GM15510 (cell line): ENCODE measurements around the gene ZBTB4.

Source experiments
- POLR2A ChIP-seq: IDR thresholded peaks from 3 replicates; pipeline ENCODE4 v1.6.1; 2011; ENCODE audit warnings: borderline replicate concordance; ENCODE audit not compliant: insufficient read length; ENCODE audit errors: extremely low read depth

The ZBTB4 gene

GRCh38 chr17:7464081-7464480, 15.3 kb downstream of the ZBTB4 start:
- no peak for TF ChIP-seq POLR2A

- TF ChIP-seq POLR2A, result no peak
These were observed 16.0 kb downstream of the ZBTB4 start for GRCh38 chr17:7463372-7463846.

GRCh38 chr17:7462474-7463371, 16.7 kb downstream of the ZBTB4 start:
- no peak for TF ChIP-seq POLR2A

DNA sequence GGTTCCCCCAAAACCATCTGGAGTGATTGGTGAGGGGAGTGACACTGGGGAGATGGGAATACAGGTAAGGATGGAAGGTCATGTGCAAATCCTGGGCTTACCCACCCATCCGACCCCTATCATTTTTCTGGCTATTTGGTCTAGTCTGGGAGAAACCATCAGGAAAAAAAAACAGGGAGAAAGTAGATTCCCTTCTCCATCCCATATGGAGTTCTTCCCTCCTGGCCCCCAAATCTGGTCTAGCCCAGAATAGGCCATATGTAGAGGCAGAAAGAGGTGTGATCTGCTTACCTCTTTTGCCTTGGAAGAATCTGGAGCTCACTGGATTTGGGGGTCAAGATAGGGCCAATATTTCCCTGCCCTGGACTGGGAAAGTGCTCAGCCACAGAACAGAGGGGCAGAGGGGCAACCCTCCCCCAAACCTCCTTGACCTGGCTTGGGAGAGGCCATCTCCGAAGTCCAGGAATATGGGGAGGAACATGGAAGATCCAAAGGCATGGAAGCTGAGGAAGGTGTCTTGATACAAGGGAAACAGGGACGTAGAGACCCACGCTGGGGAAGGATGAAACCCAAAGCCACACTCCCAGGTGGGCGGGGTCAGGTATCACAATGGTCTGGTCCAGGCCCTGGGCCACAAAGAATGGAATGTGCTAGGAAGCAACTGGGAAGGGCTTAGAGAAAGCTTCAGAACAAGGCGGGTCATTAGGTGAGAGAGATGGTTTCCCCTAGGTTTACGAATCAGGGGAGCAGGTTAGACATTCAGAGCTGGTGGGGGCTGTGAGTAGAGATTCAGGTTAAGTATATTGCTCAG, 18.4 kb downstream of the ZBTB4 start:
- TF ChIP-seq POLR2A, result no peak

GRCh38 chr17:7459961-7460545, 19.4 kb downstream of the ZBTB4 start:
- TF ChIP-seq POLR2A, result no peak

- TF ChIP-seq POLR2A, result no peak
These were observed 31.0 kb downstream of the ZBTB4 start for GRCh38 chr17:7448461-7448860.

GRCh38 chr17:7445619-7445968, 33.8 kb downstream of the ZBTB4 start:
- TF ChIP-seq POLR2A, result no peak

- no peak for TF ChIP-seq POLR2A
These were observed 34.5 kb downstream of the ZBTB4 start, which contains the start of gene CHRNB1 for GRCh38 chr17:7444682-7445618. Gene CHRNB1, plus strand, starts transcription at chr17:7445061. Its CDS starts 67 bp downstream, at chr17:7445128.

- no peak for TF ChIP-seq POLR2A
These were observed 35.6 kb downstream of the ZBTB4 start for GRCh38 chr17:7443499-7444485.

DNA sequence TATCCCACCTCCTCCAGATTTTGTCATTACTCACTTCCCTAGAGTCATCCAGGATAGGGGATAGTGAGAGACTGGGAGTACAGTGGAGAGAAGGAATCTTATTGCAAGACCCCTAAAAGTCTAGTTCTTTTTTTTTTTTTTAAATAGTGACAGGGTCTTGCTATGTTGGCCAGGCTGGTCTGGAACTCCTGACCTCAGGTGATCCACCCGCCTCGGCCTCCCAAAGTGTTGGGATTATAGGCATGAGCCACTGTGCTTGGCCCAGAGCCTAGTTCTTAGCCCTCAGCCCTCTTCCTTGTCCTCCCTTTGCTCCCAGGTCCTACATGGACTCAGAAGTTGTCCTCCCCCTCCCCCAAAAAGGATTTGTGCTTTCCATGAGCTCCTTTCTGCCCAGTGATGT, 37.3 kb downstream of the ZBTB4 start:
- no peak for TF ChIP-seq POLR2A

DNA sequence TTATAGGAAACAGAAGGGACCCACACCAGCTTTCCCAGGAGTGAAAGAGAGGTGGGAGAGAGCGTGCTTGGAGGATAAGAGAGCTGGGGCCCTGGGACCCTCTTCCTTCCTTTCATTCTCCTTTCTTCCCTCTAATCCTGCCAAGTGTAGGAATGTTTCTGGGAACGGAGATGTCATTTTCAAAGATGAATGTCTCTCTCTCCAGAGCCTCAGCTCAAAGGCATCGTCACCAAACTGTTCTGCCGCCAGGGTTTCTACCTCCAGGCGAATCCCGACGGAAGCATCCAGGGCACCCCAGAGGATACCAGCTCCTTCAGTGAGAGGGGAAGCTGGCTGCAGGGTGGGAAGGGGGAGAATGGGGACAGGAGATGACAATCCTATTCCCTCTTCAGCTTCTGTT, 38.2 kb downstream of the ZBTB4 start:
- TF ChIP-seq POLR2A, result no peak

DNA sequence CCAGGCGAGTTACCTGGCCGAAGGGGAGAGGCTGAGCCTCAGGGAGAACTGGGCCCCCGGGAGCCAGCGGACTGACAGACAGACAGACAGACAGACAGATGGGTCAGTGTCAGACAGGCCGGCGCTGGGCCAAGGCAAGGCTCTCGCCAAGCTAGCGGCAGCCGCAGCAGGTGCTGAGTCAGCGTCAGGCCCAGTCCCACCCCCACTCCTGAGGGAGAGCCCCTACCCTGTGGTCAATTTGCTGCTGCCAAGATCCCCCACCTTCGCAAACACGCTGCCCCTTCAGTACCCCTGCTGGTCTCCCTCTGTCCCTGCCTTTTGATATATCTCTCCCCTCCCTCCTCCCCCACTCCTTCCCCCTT, 38.6 kb downstream of the ZBTB4 start:
- TF ChIP-seq POLR2A, result peak; percentile 18

DNA sequence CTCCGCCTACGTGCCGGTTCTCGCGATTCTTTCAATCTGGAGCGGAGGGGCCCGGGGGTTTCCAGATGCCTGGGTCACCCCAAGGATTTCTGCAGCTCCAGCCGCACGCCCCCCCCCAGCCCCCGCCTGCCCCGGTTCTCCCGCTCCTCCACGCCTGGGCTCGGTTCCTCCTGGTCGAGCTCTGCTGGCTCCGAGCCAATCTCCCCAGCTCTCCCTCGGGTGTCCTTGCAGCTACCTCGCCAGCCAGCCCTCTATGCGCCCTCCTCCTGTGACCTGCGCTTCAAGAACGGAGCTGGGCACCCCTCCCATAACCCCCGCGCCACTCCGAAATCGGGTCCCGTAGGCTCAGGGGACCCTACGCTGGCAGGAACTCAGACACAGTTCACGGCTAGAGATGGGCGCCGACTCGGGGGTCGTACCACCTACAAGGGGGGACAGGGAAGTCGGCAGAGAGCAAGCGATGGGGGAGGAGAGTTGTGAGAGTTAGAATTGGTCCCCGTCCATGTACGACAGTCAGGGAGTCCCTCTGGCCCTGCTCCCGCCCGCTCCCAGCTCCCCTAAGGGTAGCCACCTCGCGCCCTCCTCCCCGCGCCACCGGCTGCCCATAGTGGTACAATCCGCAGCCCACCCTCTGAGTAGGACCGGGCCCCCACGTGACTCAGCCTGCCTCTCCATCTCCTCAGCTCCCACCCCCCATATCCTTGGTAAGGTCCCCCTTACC, 39.2 kb downstream of the ZBTB4 start:
- no peak for TF ChIP-seq POLR2A

DNA sequence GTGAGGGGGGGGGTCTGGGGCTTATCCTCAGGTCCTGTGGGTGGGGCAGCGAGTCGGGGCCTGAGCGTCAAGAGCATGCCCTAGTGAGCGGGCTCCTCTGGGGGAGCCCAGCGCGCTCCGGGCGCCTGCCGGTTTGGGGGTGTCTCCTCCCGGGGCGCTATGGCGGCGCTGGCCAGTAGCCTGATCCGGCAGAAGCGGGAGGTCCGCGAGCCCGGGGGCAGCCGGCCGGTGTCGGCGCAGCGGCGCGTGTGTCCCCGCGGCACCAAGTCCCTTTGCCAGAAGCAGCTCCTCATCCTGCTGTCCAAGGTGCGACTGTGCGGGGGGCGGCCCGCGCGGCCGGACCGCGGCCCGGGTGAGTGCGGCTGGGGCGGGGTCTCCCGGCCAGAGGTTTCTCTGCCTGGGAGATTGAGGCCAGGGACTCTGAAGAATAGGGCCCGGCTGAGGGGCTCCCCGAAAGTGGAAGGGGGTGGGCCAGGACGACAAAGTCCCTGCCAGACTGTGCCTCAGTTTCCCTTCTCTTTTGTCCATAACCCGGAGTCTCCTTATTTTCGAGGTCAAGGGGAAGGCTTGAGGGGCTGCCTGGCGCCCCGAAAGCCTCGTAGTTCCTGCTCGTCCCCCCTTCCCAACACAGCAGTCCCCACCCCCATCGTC, 39.8 kb downstream of the ZBTB4 start, which contains the start of gene FGF11:
Gene FGF11, plus strand, starts transcription at position 51 of the 651 bp plus-strand sequence. Its CDS starts 109 bp downstream, at position 160.
- TF ChIP-seq POLR2A, result no peak
